GM19351 (cell line): ENCODE results near the gene TNFAIP8.
"Not testable (repeated sequence)": the region's sequence is repeated elsewhere in the genome, so short reads cannot be mapped to it uniquely, and the experiment has no call there.

Experiments
- ATAC-seq: cut with Tn5 transposase; IDR thresholded peaks from one replicate; pipeline ENCODE4 v1.9.1; 2021; ENCODE audit warnings: mild to moderate bottlenecking, moderate library complexity; ENCODE audit not compliant: unreplicated experiment

The TNFAIP8 gene

DNA sequence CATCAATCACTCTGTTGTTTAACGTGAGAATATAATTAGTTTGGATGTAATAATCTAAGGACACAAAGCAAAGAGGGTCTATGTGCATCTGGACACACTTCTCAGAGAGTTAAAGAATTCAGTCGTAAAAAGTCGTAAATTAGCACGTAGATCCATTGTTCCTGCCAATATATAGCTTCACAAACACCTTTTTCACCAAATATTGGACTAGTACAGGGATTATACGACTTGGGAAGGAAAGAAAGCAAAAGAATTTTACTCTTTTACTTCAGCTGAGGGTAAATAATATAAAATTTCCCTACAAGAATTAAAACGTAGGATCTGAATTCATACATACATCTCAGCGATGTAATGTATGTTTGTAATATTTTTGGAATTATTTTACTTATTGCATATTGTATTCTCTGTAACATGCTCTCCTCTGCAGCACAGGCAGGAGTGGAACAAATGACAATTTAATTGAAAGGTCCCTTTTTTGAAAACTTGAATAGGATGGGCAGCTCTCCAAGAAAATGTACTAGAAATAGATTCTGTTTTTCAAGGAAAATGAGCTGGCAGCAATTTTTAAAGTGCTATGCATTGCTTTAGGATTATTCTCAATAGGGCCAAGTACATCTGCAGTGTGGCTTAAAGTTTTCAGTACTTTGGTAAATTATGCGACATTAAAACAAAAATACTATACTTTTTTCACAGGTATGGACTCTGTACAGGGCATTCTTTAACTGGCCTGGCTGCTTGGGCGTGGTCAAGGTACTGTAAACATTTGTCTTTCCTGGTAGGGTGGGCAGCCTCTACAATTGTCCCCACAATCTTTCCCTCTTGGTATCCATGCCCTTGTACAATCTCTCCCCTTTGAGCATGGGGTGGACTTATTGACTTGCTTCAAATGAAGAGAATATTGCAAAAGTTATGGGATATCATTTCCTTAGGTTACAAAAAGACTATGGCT is 56.7 kb downstream of the TNFAIP8 start:
- ATAC-seq, result no peak

DNA sequence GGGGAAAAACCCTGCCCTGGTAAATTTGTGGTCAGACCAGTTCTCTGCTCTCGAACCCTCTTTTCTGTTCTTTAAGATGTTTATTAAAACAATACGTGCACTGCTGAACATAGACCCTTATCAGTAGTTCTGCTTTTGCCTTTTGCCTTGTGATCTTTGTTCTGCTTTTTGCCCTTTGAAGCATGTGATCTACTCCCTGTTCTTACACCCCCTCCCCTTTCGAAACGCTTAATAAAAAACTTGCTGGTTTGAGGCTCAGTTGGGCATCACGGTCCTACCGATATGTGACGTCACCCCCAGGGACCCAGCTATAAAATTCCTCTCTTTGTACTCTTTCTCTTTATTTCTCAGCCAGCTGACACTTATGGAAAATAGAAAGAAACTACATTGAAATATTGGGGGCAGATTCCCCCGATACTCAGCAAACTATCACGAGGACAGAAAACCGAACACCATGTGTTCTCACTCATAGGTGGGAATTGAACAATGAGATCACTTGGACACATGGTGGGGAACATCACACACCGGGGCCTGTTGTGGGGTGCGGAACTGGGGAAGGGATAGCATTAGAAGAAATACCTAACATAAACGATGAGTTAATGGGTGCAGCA is 58.4 kb downstream of the TNFAIP8 start:
- ATAC-seq, result peak; percentile 33

DNA sequence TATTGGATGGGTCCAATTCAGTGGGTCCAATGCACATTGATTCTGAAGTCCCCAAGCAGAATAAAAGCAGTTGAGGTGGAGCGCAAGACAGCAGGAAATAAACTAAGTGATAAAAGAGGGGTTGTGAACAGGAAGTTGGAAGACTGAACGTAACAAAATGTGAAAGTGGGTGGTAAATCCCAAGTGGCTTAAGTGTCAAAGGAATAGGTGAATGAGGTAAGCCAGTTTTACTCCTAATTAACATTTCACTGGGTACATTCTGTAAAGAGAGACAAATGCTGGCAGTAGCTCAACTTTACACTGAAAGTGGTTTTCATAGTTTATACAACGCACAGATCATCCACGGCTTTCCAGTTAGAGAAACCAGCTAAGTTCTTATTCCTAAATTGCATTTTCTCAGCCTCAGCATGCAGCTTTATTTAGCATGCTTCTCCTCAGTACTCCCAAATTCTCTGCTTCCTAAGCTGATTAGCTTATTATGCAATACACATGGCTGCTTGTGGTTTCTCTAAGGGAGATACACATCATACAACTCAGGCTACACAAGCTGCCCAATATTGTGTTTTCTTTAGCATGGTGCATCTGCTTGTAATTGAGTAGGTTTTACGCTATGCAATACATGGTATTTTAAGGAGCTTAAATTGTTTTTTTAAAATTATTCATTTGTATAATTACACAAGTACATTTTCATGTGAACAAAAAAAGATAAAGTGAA is 62.2 kb downstream of the TNFAIP8 start:
- no peak for ATAC-seq

DNA sequence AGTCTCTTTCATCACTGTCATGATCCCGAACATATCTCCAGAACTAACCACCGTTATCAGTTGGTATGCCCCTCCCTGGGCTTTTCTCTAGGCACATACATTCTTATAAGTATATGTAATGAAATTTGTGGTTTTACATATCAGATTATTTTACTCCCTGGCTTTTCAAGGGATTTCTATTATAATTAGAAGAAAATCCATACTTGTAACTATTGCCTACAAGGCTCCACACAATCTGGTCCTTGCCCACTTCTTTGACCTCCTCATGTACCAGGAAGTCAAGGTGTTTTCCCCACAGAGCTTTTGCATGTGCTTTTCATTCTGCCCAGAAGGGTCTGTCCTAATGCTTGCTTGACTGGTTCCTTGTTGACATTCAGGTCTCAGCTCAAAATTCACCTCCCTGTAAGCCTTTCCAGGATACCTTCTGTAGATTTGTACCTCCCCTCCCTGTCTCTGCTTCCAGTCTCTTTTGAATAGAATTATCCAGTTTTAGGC is 62.8 kb downstream of the TNFAIP8 start:
- ATAC-seq, result peak; percentile 63

DNA sequence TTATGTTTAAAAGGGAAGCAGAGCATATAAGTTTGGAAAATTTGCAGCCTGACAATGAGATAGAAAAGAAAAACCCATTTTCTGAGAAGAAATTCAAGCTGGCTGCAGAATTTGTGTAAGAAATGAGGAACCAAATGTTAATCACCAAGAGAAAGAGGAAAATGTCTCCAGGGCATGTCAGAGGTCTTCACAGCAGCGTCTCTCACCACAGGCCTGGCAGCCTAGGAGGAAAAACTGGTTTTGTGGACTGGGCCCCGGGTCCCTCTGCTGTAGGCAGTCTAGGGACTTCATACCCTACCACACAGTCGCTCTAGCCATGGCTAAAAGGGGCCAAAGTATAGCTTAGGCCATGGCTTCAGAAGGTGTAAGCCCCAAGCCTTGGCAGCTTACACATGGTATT is 64.3 kb downstream of the TNFAIP8 start:
- no peak for ATAC-seq

DNA sequence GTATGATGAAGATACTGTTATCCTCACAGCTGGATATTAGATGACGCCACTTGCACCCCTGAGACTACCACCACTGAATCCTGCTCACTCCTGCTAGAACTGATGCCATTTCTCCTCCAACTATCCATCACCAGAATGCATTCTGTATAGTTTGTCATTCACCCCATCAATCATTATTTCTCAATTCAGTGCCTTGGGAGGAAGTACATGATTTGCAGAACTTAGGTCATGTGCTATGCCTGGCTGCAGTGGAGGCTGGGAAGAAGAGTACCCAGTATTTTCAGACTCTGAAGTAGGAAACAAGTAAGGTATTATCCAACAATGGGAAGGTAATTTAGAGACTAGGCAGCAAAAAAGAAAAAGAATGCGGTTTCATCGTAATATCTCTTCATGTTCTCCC is 70.2 kb downstream of the TNFAIP8 start:
- no peak for ATAC-seq

DNA sequence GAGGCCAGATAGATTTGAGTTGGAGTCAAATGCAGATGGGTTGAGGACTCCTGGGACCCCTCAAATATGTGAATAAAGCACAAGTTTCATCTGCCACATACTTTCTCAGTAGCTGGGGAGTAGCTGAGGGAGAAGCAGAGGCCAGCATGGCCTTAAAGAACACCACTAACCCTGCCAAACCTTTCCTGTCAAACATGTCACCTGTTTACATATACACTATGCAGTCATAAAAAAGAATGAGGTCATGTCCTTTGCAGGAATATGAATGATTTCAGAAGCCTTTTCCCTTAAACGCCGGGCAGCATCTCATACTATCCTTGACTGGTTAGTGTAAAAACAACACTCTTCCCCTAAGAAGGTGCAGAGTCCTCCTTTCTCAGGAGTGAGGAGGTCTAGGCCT is 71.2 kb downstream of the TNFAIP8 start:
- no peak for ATAC-seq

DNA sequence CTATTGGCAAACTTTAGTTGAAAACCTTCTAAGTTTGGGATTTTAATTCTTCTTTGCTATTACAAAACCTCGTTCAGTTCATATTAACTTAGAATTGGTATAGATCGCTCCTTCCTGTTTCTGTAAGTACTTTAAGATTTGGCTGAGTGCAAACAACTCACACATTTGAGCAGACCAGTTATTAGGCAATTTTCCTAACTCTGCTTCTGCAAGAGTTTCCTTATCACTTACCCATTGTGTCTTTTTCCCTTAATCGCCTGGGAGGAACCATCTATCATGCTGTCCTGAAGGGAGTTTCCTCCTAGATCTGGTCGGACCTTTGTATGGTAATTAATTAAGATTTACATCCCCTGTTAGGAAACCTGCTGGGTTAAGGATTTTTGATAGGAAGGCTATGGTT is 71.8 kb downstream of the TNFAIP8 start:
- not testable (repeated sequence) for ATAC-seq

DNA sequence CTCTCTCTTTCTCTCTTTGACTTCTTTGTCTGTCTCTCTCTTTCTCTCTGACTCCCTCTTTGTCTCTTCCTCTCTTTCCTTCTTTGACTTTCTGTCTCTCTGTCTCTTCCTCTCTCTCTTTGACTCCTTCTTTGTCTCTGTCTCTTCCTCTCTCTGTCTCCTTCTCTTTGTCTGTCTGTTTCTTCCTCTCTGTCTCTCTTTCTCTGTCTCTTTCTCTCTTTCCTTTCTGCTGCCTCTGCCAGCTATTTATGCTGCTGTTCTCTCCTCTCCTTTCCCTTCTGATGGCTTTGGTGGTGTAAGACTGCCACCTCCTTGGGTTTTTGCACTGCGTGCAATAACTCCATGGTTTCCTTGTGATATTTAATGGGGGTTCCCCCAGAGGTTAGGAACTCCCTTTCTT is 72.3 kb downstream of the TNFAIP8 start:
- not testable (repeated sequence) for ATAC-seq

DNA sequence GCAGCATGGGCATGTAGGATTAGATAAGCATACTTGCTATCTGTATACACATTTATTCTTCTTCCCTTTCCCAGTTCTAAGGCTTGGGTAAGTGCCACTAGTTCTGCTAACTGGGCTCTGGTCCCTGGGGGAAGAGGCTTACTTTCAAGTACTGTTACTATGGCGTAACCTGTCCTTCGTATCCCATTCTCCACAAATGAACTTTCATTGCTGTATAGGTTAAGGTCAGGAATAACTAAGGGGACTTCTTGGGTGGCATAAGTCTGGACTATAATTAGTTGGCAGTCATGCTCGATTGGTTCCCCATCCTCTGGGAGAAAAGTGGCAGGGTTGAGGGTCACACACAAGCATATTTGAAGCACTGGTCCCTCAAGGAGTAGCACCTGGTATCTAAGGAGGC is 72.8 kb downstream of the TNFAIP8 start:
- ATAC-seq, result not testable (repeated sequence)

DNA sequence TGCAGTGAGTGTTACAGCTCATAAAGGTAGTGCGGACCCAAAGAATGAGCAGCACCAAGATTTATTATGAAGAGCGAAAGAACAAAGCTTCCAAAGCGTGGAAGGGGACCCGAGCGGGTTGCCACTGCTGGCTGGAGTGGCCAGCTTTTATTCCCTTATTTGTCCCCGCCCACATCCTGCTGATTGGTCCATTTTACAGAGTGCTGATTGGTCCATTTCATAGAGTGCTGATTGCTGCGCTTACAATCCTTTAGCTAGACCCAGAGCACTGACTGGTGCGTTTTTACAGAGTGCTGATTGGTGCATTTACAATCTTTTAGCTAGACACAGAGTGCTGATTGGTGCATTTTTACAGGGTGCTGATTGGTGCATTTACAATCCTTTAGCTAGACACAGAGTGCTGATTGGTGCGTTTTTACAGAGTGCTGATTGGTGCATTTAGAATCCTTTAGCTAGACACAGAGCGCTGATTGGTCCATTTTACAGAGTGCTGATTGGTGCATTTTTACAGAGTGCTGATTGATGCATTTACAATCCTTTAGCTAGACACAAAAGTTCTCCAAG is 76.9 kb downstream of the TNFAIP8 start:
- not testable (repeated sequence) for ATAC-seq

DNA sequence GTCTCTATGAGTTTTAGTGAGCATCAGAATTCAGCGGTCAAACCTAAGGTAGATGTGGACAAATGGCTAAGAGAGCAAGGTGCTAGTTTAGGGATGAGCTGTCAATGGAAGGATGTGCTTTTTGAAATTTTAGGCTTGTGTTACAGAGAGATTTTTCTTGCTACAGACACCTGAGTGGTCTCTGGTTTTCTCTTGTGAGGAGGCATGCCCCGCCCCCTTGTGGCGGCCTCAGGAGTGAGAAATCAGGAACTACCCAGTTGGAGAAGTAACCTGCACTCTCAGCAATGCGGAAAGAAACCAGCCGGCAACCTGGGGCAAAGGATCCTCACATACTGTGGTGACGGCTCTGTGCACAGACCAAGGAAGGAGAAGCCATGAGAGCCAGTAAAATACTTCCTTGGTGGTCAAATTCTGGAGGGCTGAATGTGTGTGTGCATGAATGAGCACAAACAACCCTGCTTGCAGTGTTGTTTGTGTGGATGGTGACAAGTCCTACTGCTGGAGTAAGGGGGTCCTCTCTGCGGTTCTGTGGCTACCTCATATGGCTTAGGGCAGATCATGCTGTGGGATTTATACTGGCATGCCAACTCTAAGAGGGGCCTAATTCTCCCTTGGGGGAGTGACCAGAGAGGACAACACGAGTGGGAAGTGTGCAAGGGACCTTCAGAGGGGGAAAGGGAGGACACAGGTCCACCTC is 79.8 kb downstream of the TNFAIP8 start:
- ATAC-seq, result peak; percentile 98

DNA sequence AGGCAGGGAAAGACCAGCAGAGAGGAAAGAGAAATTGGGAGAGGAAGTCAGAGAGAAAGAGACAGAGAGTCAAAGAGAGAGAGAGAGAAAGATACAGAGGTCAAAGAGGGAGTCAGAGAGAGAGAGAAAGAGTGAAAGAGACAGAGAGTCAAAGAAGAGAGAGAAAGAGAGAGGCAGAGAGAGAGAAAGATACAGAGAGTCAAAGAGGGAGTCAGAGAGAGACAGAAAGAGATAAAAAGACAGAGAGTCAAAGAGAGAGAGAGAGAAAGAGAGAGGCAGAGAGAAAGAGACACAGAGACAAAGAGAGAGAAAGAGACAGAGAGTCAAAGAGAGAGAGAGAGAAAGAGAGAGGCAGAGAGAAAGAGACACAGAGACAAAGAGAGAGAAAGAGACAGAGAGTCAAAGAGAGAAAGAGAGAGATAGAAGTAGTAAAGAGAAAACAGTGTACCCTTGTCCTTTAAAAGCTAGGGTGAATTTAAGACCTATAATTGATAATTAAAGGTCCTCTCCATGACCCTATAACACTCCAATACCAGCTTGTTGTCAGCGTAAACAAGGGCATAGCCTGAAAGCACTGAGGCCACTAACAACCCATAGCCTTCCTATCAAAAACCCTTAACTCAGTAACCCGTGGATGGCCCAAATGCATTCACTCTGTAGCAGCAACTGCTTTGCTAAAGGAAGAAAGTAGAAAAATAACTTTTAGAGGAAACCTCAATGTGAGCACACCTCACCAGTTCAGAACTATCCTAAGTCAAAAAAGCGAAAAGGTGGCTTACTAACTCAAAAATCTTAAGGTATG is 82.2 kb downstream of the TNFAIP8 start:
- not testable (repeated sequence) for ATAC-seq

DNA sequence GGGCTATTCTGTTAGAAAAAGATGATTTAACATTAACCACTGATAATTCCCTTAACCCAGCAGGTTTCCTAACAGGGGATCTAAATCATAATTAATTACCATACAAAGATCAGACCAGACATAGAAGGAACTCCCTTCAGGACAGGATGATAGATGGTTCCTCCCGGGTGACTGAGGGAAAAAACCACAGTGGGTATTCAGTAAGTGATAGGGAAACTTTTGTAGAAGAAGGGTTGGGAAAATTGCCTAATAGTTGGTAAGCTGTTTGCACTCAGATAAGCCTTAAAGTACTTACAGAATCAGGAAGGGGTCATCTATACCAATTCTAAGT is 82.7 kb downstream of the TNFAIP8 start:
- ATAC-seq, result not testable (repeated sequence)

DNA sequence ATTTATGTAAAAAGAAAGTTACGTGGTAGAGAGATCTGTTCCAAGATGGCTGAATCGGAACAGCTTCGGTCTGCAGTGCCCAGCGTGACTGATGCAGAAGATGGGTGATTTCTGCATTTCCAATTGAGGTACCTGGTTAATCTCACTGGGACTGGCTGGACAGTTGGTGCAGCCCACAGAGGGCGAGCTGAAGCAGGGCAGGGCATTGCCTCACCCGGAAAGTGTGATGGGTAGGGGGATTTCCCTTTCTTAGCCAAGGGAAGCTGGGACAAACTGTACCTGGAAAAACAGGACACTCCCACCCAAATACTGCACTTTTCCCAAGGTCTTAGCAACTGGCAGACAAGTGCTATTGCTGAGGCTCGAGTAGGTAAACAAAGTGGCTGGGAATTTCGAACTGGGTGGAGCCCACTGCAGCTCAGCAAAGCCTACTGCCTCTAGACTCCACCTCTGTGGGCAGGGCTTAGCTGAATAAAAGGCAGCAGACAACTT is 83.4 kb downstream of the TNFAIP8 start:
- no peak for ATAC-seq

DNA sequence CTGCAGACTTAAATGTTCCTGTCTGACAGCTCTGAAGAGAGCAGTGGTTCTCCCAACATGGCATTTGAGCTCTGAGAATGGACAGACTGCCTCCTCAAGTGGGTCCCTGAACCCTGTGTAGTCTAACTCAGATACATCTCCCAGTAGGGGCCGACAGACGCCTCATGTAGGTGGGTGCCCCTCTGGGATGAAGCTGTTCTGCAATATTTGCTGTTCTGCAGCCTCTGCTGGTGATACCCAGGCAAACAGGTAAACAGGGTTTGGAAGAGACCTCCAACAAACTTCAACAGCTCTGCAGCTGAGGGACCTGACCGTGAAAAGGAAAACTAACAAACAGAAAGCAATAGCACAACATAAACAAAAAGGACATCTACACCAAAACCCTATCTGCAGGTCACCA is 83.8 kb downstream of the TNFAIP8 start:
- ATAC-seq, result not testable (repeated sequence)

DNA sequence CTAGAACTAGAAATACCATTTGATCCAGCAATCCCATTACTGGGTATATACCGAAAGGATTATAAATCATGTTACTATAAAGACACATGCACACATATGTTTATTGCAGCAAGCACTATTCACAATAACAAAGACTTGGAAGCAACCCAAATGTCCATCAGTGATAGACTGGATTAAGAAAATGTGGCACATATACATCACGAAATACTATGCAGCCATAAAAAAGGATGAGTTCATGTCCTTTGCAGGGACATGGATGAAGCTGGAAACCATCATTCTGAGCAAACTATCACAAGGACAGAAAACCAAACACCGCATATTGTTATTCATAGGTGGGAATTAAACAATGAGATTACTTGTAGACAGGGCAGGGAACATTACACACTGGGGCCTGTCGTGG is 88.8 kb downstream of the TNFAIP8 start:
- not testable (repeated sequence) for ATAC-seq

DNA sequence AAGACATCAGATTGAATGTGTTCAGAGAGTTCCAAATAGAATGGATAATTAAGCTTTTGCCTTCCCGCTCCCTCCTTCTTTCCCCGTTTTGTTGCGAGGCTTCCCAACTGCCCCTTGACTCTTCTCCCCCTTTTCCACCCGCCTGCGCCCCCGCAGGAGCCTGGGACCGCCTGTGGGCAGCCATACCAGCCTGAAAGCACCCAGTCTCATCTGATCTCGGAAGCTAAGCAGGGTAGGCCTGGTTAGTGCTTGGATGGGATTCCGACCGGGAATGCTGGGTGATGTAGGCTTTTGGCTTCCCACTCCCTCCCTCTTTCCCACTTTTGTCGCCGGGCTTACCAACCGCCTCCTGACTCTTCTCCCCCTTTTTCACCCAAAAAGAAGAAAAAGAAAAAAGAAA is 89.7 kb downstream of the TNFAIP8 start:
- ATAC-seq, result no peak
